ENCODE data around the gene PROM1.
A peak's percentile ranks its signal among the peaks of the same experiment; 100 is the strongest.

PROM1 gene

GRCh38 chr4:15955670-15956069, 128.2 kb downstream of the PROM1 start:
- DNase-seq (no peak), ATAC-seq (ENCODE audit: insufficient read depth, low read depth) (no peak)
- no peak overlapping the region for H3K9ac ChIP-seq (ENCODE audit: low read depth, low read length)
- no peak overlapping the region for H2AFZ ChIP-seq (ENCODE audit: low read depth, low read length)
- H4K20me1 ChIP-seq (ENCODE audit: insufficient read depth, low read length), result no peaks in the 10 kb centered on the region
- no peak overlapping the region for H3K4me2 ChIP-seq (ENCODE audit: insufficient read depth, low read length)
- no peaks in the 10 kb centered on the region for H3K36me3 ChIP-seq (ENCODE audit: insufficient read depth, low read length)
- TF ChIP-seq EZH2 (IDR thresholded peaks at IDR 0.05; ENCODE audit: borderline replicate concordance, low read depth, low read length, severe bottlenecking), result no peak
- TF ChIP-seq, protein P1, sequence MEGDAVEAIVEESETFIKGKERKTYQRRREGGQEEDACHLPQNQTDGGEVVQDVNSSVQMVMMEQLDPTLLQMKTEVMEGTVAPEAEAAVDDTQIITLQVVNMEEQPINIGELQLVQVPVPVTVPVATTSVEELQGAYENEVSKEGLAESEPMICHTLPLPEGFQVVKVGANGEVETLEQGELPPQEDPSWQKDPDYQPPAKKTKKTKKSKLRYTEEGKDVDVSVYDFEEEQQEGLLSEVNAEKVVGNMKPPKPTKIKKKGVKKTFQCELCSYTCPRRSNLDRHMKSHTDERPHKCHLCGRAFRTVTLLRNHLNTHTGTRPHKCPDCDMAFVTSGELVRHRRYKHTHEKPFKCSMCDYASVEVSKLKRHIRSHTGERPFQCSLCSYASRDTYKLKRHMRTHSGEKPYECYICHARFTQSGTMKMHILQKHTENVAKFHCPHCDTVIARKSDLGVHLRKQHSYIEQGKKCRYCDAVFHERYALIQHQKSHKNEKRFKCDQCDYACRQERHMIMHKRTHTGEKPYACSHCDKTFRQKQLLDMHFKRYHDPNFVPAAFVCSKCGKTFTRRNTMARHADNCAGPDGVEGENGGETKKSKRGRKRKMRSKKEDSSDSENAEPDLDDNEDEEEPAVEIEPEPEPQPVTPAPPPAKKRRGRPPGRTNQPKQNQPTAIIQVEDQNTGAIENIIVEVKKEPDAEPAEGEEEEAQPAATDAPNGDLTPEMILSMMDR (IDR thresholded peaks at IDR 0.05; ENCODE audit: borderline replicate concordance, extremely low read depth, low read length, poor library complexity, severe bottlenecking), result peak; percentile 21
- peaks cover 4% of the 10 kb centered on the region for H3K9me3 ChIP-seq (ENCODE audit: insufficient read depth, low read length, severe bottlenecking)
- peaks cover 1% of the 10 kb centered on the region for H3K27me3 ChIP-seq (ENCODE audit: insufficient read depth, low read length, poor library complexity)
- no peaks in the 10 kb centered on the region for H3K79me2 ChIP-seq (ENCODE audit: insufficient read depth, low read length)
- H3K27ac ChIP-seq (ENCODE audit: low read length), result no peak overlapping the region
- H3K4me1 ChIP-seq (ENCODE audit: insufficient read depth, low read length), result no peaks in the 10 kb centered on the region
- H3K4me3 ChIP-seq (ENCODE audit: low read depth in 1 of 2, low read length in 2 of 2), result no peak overlapping the region

- Histone ChIP-seq H2AFZ (ENCODE audit: low read depth, low read length) (no peak overlapping the region), H3K79me2 (ENCODE audit: insufficient read depth, low read length) (no peaks in the 10 kb centered on the region), H3K27me3 (ENCODE audit: insufficient read depth, low read length, poor library complexity) (no peaks in the 10 kb centered on the region), H3K9ac (ENCODE audit: low read depth, low read length) (no peak overlapping the region), H4K20me1 (ENCODE audit: insufficient read depth, low read length) (no peaks in the 10 kb centered on the region), H3K36me3 (ENCODE audit: insufficient read depth, low read length) (no peaks in the 10 kb centered on the region), H3K4me1 (ENCODE audit: insufficient read depth, low read length) (no peaks in the 10 kb centered on the region), H3K4me3 (ENCODE audit: low read depth in 1 of 2, low read length in 2 of 2) (no peak overlapping the region), H3K4me2 (ENCODE audit: insufficient read depth, low read length) (no peak overlapping the region), H3K9me3 (ENCODE audit: insufficient read depth, low read length, severe bottlenecking) (peaks cover 4% of the 10 kb centered on the region), H3K27ac (ENCODE audit: low read length) (no peak overlapping the region)
- TF ChIP-seq EZH2 (IDR thresholded peaks at IDR 0.05; ENCODE audit: borderline replicate concordance, low read depth, low read length, severe bottlenecking), result no peak
- TF ChIP-seq, protein P1 (IDR thresholded peaks at IDR 0.05; ENCODE audit: borderline replicate concordance, extremely low read depth, low read length, poor library complexity, severe bottlenecking), result no peak
- DNase-seq, result no peak
- ATAC-seq (ENCODE audit: insufficient read depth, low read depth), result no peak
Measured at GRCh38 chr4:15953625-15954024, 130.2 kb downstream of the PROM1 start.

DNA sequence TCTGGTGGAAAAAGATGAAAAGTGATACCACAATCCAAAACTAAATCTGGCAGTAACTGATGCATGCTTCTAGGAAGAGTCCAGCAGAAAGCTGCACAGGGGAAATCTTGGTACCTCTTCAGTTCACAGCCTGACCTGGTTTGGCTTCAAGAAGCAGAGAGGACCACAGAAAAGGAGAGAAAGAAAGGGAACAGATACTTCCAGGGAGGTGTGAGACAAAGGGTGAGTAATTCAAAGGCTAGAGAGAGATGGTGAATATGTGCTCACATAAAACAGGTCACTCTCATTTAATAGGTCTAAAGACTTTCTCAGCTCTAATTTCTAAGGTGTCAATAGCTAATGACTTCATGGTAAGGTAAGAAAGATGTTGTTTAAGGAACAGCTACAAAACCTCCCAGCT, 132.0 kb downstream of the PROM1 start:
- peaks cover 4% of the 10 kb centered on the region for H3K9me3 ChIP-seq (ENCODE audit: insufficient read depth, low read length, severe bottlenecking)
- no peak overlapping the region for H3K4me3 ChIP-seq (ENCODE audit: low read depth in 1 of 2, low read length in 2 of 2)
- TF ChIP-seq, protein P1 (IDR thresholded peaks at IDR 0.05; ENCODE audit: borderline replicate concordance, extremely low read depth, low read length, poor library complexity, severe bottlenecking), result no peak
- TF ChIP-seq EZH2 (IDR thresholded peaks at IDR 0.05; ENCODE audit: borderline replicate concordance, low read depth, low read length, severe bottlenecking), result no peak
- H2AFZ ChIP-seq (ENCODE audit: low read depth, low read length), result no peak overlapping the region
- no peak overlapping the region for H3K4me2 ChIP-seq (ENCODE audit: insufficient read depth, low read length)
- H3K4me1 ChIP-seq (ENCODE audit: insufficient read depth, low read length), result no peaks in the 10 kb centered on the region
- no peak for DNase-seq
- H3K9ac ChIP-seq (ENCODE audit: low read depth, low read length), result no peak overlapping the region
- H3K27ac ChIP-seq (ENCODE audit: low read length), result no peak overlapping the region
- ATAC-seq (ENCODE audit: insufficient read depth, low read depth), result no peak
- no peaks in the 10 kb centered on the region for H3K36me3 ChIP-seq (ENCODE audit: insufficient read depth, low read length)
- H4K20me1 ChIP-seq (ENCODE audit: insufficient read depth, low read length), result no peaks in the 10 kb centered on the region
- H3K27me3 ChIP-seq (ENCODE audit: insufficient read depth, low read length, poor library complexity), result no peaks in the 10 kb centered on the region
- no peaks in the 10 kb centered on the region for H3K79me2 ChIP-seq (ENCODE audit: insufficient read depth, low read length)

GRCh38 chr4:15948826-15949225, 135.0 kb downstream of the PROM1 start:
- DNase-seq (no peak), ATAC-seq (ENCODE audit: insufficient read depth, low read depth) (no peak)
- Histone ChIP-seq H3K36me3 (ENCODE audit: insufficient read depth, low read length) (no peaks in the 10 kb centered on the region), H3K27ac (ENCODE audit: low read length) (no peak overlapping the region), H3K4me2 (ENCODE audit: insufficient read depth, low read length) (no peak overlapping the region), H3K4me3 (ENCODE audit: low read depth in 1 of 2, low read length in 2 of 2) (no peak overlapping the region), H3K27me3 (ENCODE audit: insufficient read depth, low read length, poor library complexity) (no peaks in the 10 kb centered on the region), H3K79me2 (ENCODE audit: insufficient read depth, low read length) (no peaks in the 10 kb centered on the region), H3K4me1 (ENCODE audit: insufficient read depth, low read length) (no peaks in the 10 kb centered on the region), H2AFZ (ENCODE audit: low read depth, low read length) (no peak overlapping the region), H3K9me3 (ENCODE audit: insufficient read depth, low read length, severe bottlenecking) (no peaks in the 10 kb centered on the region), H3K9ac (ENCODE audit: low read depth, low read length) (no peak overlapping the region), H4K20me1 (ENCODE audit: insufficient read depth, low read length) (no peaks in the 10 kb centered on the region)
- no peak for TF ChIP-seq EZH2 (IDR thresholded peaks at IDR 0.05; ENCODE audit: borderline replicate concordance, low read depth, low read length, severe bottlenecking)
- TF ChIP-seq, protein P1 (IDR thresholded peaks at IDR 0.05; ENCODE audit: borderline replicate concordance, extremely low read depth, low read length, poor library complexity, severe bottlenecking), result no peak

Data from DND-41 (cell line).